Activated naive CD4-positive, alpha-beta T cell (primary cell): ENCODE data around the gene ZMIZ1.
A peak's percentile ranks its signal among the peaks of the same experiment; 100 is the strongest.
"Not testable (repeated sequence)": the region's sequence is repeated elsewhere in the genome, so short reads cannot be mapped to it uniquely, and the experiment has no call there.

ENCODE experiments used
- DNase-seq, 4 experiments: peaks; one replicate each; lab custom pipeline; 2025; lab: John Stamatoyannopoulos, UW

ZMIZ1 gene

DNA sequence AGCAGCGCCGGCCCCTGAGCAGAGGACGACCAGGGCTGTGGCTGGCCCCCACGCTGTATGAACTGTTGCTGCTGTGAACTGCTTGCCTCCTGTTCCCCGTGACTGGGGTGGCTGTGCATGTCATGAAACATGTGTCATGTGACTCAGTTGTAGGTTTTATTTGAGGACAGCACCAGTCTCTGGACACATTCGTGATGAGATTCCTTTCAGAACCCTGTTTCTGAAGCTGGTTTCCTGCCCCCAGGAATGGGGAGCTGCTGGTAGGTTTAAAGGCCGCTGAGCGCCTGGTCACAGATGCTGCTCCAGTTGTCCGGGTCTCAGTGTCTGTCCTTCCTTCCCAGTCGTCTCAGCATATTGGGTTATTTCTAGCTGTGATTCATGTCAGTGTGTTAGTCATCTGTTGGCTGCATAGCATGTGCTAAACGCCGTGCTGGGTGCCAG lies 199.4 kb downstream of the ZMIZ1 start:
- DNase-seq = no peak

GRCh38 chr10:79268742-79269141 lies 200.0 kb downstream of the ZMIZ1 start:
- DNase-seq = no peak

DNA sequence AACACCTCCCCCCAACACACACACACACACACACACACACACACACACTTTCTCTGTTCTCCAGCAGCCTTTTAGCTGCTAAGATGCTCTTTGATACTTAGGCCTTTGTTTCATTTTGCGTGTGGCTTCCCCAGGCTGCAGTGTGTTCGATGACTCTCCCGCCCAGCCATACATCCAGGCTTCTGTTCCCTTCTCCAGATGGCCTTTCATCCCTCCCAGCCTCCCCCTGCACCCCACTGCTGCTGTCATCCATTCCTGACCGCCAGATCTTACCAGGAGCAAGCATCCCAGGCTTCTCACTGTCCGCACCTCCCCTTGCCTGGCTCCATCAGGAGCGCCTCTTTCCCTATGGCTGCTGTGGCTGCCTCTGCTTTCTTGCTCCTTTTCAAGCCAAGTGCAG lies 200.7 kb downstream of the ZMIZ1 start:
- DNase-seq = no peak

GRCh38 chr10:79269969-79270368 lies 201.2 kb downstream of the ZMIZ1 start:
- no peak for DNase-seq

GRCh38 chr10:79270466-79271246 lies 201.9 kb downstream of the ZMIZ1 start:
- DNase-seq = no peak

DNA sequence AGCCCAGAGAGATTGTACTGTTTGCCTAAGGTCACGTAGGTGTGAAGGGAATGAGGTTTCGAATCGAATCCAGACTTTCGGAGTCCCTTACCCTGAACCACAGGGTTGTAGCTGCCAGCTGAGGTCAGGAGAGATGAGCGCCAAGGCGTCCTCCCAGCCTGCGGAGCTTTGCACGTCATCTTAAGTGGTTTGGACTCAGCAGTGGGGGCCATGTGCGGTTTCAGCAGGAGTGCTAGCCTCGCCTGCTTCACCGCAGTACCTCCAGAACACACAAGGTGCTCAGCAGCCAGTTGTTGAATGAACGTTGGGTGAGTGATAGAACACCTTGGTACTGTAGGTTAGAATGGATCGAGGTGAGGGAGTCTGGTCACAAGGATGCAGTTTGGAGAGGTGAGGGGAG lies 203.6 kb downstream of the ZMIZ1 start:
- DNase-seq = no peak

DNA sequence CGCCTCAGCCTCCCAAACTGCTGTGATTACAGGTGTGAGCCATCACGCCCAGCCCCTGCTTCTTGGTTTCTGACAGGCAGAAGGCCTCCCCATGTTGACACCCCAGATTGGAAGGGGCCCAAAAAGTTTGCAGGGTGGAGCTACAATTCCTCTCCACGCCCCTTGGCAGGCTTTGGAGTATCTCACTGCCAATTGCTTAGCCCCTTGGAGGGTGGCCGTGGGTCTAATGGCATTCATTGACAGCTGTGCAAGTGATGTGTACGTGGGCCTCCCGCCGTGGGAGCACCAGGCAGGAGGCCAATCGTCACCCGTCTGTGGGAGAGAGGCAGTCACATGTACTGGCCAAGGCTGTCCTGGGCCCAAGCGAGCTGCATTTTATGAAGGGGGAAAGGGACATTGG lies 204.8 kb downstream of the ZMIZ1 start:
- no peak for DNase-seq

- DNase-seq = no peak
Measured at GRCh38 chr10:79274279-79275104, 205.7 kb downstream of the ZMIZ1 start.

DNA sequence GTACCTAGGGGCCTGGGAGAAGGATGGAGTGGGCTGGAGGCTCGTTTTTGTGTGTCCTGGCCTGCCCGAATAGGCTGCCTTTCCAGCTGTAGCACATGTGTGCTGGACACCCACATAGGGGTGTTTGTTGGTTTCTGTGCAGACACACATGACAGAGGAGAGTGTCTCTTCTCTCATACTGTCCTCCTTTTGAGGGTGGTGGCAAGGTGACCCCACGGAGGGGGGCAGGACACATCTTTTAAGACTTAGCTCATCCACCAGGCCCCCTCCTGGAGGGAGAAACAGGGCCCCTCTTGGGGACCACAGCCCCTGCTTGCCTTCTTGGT lies 206.3 kb downstream of the ZMIZ1 start:
- no peak for DNase-seq

GRCh38 chr10:79275431-79275851 lies 206.7 kb downstream of the ZMIZ1 start:
- DNase-seq = no peak

DNA sequence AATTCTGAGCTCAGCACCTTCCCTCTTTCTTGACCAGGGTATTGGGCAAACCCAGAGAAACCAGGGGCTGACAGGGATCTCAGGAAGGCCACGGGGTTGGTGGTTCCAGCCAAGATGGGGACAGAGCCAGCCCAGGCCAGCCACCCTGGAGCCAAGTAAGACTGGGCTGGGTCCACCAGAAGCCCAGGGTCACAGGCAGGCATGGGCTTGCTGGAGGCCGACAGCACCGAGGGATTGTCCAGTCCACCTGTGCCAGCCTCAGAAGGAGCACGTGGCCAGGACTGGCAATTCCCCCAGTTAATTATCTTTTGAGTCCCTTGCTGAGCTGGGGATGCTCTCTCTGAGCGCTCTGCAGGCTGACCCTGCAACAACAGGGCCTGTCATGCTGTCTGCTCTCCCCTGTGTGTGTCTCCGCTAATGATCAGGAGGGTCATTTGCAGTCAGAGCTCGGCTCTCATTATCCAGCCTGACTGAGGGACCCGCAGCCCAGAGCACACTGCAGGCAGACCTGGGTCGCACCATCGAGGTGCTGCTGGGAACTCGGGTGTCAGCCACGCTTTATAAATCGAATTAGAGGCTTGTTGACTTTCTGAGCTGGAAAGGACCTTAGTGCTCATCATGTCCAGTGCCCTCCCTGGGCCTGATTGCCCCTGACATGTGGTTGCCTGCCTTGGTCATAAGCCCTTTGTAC lies 209.0 kb downstream of the ZMIZ1 start:
- DNase-seq = no peak

DNA sequence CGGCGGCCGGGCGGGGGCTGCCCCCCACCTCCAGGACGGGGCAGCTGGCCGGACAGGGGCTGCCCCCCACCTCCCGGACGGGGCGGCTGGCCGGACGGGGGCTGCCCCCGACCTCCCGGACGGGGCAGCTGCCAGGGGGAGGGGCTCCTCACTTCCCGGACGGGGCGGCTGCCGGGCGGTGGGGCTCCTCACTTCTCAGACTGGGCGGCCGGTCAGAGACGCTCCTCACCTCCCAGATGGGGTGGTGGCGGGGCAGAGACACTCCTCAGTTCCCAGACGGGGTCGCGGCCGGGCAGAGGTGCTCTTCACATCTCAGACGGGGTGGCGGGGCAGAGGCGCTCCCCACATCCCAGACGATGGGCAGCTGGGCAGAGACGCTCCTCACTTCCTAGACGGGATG lies 210.3 kb downstream of the ZMIZ1 start:
- not testable (repeated sequence) for DNase-seq

GRCh38 chr10:79280956-79281355 lies 212.2 kb downstream of the ZMIZ1 start:
- DNase-seq = no peak

DNA sequence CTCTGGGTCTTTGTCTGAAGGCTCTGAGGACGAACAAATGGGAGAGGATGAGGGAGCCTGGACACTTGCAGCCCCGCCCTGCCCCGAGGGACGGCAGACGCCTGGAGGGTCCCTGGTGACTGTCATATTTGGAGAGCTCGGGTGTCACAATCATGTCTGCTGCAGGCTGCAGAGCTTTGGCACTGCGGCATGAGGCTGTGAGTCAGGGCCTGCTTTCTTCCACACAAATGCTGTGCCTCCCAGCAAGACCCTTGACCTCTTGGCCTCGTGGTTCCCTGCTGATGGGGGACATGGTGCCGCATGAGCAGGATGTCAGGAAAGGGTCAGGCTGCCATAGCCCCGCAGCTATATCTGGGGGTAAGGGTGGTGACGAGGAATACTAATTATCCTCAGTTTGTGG lies 213.6 kb downstream of the ZMIZ1 start:
- no peak for DNase-seq

DNA sequence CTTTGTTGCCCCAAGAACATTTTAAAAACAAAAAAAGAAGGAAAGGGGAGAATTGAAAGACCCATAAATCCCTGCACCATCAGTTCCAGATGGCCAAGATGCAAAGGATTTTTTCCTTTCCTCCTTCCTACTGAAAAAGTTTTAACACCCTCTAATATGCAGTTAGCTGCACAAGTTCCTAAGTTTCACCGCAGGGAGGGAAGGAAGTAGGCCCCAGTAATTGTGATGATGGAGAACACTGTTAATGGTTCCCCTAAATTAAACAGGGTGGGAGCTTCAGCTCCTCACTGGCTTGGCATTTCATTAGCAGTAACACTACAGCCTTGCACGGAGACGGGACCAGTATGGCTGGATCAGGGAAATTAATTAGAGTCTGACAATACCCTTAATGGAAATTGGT lies 214.8 kb downstream of the ZMIZ1 start:
- DNase-seq = no peak

DNA sequence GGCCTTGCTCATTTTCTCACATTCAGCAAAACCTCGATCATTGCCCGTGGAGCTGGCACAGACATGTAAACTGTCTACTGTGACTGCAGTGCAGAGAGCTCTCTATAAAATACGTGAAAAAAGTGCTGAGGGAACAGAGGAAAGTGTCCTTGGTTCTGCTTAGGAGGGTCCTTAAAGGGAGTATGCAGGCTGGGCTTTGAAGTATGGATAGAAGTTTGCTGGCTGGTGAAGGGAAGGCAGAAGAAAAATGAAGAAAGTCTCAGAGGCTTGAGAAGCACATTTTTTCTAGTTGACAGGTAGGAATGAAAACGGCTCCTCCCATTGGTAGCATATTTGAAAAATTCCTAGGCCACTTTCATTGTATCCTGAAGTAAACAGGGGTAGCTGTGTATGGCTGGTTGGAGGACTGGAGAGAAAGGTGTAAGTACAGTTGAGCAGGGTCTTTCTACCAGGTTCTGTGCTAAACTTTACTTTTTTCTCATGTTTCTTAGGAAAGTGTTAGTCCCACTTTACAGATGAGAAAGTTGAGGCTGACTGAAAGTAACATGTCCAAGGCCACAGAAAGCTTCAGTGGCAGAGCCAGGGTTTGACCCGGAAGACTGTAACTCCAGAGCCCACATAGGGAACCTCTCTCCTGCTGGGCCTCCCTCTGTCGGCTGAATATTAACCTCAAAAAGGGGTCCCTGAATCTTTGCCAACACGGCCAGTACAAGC lies 215.5 kb downstream of the ZMIZ1 start:
- DNase-seq = no peak

DNA sequence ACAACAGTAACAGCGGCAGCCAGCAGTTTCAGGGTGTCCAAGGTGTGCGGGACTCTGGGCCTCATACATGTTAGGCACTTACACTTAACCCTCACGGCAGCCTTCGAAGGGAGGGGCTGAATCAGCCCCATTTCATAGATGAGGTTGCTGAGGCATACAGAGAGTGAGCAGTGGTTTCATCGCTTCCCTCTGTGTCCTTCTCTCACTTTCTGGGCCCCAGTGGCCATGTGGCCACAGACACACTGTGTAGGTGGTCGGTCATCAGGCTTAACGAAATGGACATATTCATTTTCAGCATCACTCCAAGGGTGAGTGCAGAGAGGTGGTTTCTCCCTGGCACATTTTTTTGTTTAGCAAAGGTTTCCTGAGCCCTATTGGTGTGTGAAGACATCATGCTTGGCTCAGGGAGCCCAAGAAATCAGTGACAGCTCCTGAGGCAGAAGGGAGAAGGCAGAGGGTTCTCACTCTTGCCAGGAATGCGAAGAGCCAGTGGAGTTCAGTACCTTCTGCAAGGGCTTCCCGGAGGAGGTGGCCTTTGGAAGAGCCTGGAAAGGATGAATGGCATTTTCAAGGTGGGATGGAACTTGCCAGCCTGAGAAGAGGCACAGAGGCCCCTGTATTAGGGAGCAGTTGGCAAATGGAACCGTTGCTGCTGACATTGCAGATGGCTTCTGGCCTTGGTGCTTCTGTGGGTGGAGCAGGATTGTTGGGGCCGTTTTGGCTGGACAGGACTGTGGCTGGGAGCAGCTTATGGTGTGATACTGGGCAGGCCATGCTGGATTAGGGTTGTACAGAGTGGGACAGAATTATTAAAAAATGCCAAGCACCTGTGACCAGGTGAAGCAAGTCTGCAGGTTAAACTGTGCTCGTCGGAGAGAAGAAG lies 216.8 kb downstream of the ZMIZ1 start:
- DNase-seq = no peak

- peak; percentile 5 to 71 (median 51) for DNase-seq
Measured at GRCh38 chr10:79286318-79286951, 217.7 kb downstream of the ZMIZ1 start.

DNA sequence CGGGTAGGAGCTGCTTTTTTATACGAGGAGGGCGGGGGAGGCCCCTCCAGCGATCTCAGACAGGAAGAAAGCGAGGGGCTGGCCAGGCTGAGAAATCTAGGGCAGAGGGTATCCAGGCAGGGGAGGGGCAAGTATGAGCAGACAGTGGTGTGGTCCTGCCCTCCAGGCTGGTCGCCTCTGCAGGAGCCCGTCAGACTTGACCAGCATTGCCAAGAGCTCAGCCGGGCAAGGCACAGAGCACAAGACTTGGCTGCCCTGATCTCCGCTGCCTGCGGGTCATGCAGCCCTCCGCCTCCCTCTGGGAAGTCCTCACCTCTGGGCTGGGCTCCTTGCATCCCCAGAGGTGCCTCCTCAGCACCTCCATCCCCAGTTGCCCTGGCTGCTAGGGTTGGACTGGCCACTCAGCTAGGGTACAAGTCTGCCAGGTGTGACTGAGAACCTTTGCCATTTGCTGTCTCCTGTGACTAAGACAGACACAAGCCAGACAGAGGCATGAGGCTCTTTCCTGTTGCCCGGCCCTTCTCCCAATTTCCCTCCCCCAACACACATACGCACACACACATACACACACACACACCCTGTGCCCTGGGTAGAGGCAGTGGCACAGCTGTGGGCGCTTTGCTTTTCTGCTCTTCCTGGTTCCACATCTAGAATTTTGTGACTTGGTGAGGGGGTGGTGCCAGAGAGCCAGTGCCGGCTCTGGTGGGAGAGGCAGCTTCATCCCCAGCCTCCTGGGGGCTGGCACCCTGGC lies 219.4 kb downstream of the ZMIZ1 start:
- DNase-seq = no peak

DNA sequence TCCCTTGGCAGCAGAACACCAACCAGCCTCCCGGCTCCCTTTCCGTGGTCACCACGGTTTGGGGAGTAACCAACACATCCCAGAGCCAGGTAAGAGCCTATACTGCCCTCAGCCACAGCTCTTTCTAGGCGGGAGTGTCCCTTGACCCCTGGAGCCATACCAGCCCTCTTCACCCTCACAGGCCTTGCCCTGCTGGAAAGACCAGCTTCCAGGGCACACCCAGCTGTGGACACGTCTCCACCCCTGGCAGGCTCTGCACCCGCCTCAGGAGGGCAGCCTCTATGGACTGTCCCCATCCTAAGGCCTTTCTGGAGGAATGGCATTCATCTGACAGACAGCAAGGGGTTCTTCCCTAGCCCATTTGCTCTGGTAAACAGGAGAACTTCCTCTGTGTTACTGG lies 221.0 kb downstream of the ZMIZ1 start:
- no peak for DNase-seq
